Activated naive CD4-positive, alpha-beta T cell treated with Interleukin-2 at 50 U/mL for 16 hours (primary cell): ENCODE data around the gene RNF151.
A peak's percentile ranks its signal among the peaks of the same experiment; 100 is the strongest.
"Not testable (repeated sequence)": the region's sequence is repeated elsewhere in the genome, so short reads cannot be mapped to it uniquely, and the experiment has no call there.

ENCODE experiments used
- DNase-seq: peaks from one replicate; pipeline ENCODE4 v3.0.0-alpha.2; 2020

The RNF151 gene, protein sequence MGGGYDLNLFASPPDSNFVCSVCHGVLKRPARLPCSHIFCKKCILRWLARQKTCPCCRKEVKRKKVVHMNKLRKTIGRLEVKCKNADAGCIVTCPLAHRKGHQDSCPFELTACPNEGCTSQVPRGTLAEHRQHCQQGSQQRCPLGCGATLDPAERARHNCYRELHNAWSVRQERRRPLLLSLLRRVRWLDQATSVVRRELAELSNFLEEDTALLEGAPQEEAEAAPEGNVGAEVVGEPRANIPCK

GRCh38 chr16:1966460-1966859 is at the start of gene RNF151:
Gene RNF151, plus strand, starts transcription at chr16:1966856. Its CDS starts 26 bp downstream, at chr16:1966882.
- no peak for DNase-seq

GRCh38 chr16:1917056-1917664 is 49.5 kb upstream of the RNF151 start:
- no peak for DNase-seq

- DNase-seq, result no peak
Observed at GRCh38 chr16:1917665-1918350, 48.8 kb upstream of the RNF151 start.

GRCh38 chr16:1918351-1919326 is 48.0 kb upstream of the RNF151 start, which contains the start of gene HS3ST6:
Gene HS3ST6, minus strand, starts transcription at chr16:1918415. Its CDS starts 92 bp downstream, at chr16:1918323.
- no peak for DNase-seq

DNA sequence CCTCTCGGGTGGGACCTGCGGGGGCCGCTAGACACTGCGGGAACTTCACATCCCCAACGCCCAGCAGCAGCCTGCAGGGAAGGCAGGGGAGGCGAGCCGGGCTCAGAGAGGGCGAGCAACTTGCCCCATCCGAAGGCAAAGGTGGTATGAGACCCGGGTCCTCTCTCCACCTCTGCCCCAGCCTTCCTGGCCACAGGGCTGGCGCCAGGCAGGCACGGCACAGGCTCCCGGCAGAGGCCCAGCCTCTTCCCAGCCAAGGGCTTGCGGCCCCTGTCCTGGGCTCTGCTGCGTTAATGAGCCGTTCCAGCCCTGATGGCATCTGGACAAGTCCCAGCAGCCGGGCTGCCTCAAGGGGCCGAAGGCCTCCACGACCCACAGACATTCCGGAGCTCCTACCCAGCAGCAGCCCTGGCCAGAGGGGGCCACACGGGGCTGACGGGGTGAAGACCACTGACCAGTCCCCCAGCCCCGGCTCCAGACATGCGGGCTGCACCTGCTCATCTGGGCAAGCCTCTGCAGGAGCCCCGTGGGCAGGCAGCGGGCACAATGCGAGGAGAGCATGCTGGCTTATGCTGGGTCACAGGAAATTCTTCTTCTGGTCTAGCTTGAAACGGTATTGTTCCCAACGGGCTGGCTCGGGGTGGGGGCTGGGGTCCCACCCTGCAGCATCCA is 47.2 kb upstream of the RNF151 start:
- DNase-seq, result no peak

GRCh38 chr16:1920122-1920521 is 46.5 kb upstream of the RNF151 start:
- not testable (repeated sequence) for DNase-seq

- DNase-seq, result no peak
Observed at GRCh38 chr16:1920727-1921171, 45.9 kb upstream of the RNF151 start.

- no peak for DNase-seq
Observed at GRCh38 chr16:1922357-1922756, 44.3 kb upstream of the RNF151 start.

DNA sequence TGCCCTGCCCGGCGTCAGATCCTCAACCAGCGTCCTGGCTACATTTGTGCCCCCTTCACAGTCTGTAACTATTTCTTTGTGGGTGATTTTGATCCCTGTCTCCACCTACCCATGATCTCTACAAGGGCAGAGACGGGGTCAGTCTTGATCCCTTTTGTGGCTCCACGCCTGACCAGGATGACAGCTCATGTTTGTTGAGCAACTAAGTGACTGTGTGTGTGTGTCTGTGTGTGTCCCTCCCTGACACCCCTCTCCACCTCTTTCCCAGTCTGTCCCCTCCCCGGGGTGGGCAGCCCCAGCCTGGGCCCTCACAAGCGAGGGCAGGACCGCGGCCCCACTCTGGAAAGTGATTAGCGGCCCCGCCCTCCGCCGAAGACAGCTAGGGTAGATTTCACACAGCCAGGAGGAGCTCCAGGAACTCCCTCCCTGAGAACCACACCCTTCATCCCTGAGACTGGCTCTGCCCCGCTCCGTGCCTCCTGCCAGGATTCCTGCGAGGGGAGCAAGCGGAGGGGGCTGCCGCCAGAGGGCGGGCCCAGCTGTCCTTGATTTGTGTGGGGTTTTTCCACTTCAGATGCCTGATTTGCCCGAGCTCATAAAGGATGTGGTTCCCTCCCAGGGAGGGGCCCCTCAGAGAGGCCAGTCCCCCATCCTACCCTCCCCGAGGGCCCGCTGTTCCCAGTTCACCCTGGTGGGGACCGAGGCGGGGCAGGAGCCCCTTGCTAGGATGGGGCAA is 43.2 kb upstream of the RNF151 start:
- peak; percentile 15 for DNase-seq

- no peak for DNase-seq
Observed at GRCh38 chr16:1924095-1924494, 42.6 kb upstream of the RNF151 start.

DNA sequence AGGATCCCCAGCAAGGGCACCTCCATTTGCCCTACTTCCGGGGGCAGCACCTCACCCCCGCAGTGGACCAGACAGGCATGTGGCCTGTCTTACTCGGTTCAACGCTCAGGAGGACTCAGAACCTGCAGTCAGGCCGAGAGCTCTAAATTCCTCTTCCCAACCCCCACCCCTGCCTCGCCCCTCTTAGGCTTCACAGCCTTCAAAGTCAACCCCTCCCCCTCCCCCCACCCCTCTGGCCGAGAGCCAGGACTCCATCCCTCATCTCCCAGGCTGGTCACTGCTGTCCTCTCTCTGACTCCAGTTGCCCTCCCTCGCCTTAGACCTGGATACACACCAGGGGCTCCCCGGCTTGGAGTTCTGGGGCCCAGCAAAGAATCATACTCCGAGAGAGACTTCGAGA is 40.4 kb upstream of the RNF151 start:
- no peak for DNase-seq

GRCh38 chr16:1929105-1929504 is 37.6 kb upstream of the RNF151 start:
- no peak for DNase-seq

GRCh38 chr16:1929578-1930337 is 36.9 kb upstream of the RNF151 start:
- DNase-seq, result peak; percentile 92

DNA sequence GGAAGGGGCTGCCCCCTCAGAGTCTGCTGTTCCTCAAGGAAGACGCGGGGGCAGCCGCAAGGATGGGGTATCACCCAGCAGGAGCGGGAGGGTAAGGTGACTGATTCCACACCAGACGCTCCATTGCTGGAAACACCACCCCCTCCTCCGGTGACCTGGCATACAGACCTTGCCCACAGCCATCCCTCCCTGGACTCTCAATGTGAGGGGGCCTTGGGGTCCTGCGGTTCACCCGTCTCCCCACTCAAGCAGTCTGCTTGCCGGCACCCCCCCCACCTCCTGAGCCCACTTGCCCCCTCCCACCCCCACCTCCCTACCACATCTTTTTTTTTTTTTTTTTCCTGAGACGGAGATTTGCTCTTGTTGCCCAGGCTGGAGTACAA is 36.3 kb upstream of the RNF151 start:
- DNase-seq, result no peak

- no peak for DNase-seq
Observed at GRCh38 chr16:1932050-1933028, 34.3 kb upstream of the RNF151 start.

GRCh38 chr16:1933097-1933661 is 33.5 kb upstream of the RNF151 start:
- no peak for DNase-seq

- DNase-seq, result no peak
Observed at GRCh38 chr16:1936945-1937479, 29.6 kb upstream of the RNF151 start.

GRCh38 chr16:1938316-1938715 is 28.3 kb upstream of the RNF151 start:
- DNase-seq, result no peak

- DNase-seq, result no peak
Observed at GRCh38 chr16:1938910-1939309, 27.7 kb upstream of the RNF151 start.
